Measurements from ENCODE around the gene BCR. TPM values are rescaled to one million over a fixed set of nuclear protein-coding genes. Genes with fewer than 3 reads are reported as not detected.

Gene BCR
- total RNA-seq, 1 experiment from 2014 or later, result 77.0 TPM

DNA sequence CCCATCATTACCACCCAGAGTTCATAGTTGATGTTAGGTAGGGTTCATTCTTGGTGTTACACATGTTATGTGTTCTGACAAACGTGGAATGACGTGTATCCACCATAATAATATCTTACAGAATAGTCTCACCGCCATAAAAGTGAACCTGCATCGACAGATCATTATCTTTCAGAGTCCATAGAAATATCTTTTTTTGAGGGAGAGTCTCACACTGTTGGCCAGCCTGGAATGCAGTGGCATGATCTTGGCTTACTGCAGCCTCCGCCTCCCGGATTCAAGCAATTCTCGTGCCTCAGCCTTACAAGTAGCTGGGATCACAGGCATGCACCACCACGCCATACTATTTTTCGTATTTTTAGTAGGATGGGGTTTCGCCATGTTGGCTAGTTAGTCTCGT, 113.9 kb downstream of the BCR start:
- Histone ChIP-seq H2BK12ac (ENCODE audit: insufficient read length, low read depth, low read length) (no peak overlapping the region), H3K27ac (ENCODE audit: insufficient read length, low read depth, low read length) (no peak overlapping the region), H2BK120ac (ENCODE audit: low read depth, low read length, poor library complexity, severe bottlenecking) (no peak overlapping the region), H2BK20ac (ENCODE audit: low read depth, low read length, poor library complexity, severe bottlenecking) (no peak overlapping the region), H4K5ac (ENCODE audit: insufficient read length, low read depth, low read length) (no peak overlapping the region), H3K79me2 (ENCODE audit: insufficient read depth, low read length) (no peaks in the 10 kb centered on the region), H3K4me2 (ENCODE audit: insufficient read depth, insufficient read length, low read length) (no peak overlapping the region), H4K91ac (ENCODE audit: insufficient read length, low read depth, low read length) (no peak overlapping the region), H3K9ac (ENCODE audit: extremely low read depth, insufficient read length, low read length) (no peak overlapping the region), H3K27me3 (ENCODE audit: insufficient read depth, low read length) (no peaks in the 10 kb centered on the region), H3K9me3 (ENCODE audit: control insufficient read depth, low read depth, low read length) (no peaks in the 10 kb centered on the region), H3K79me1 (ENCODE audit: insufficient read depth, low read depth, low read length, poor library complexity, severe bottlenecking) (no peaks in the 10 kb centered on the region), H3K4ac (ENCODE audit: low read depth, low read length) (no peak overlapping the region), H4K8ac (replicated peaks; ENCODE audit: insufficient read length, low read depth, low read length) (no peak overlapping the region), H2AFZ (ENCODE audit: low read length) (no peak overlapping the region), H2BK5ac (ENCODE audit: insufficient read length, low read length) (no peak overlapping the region), H3K23ac (ENCODE audit: insufficient read length, low read depth, low read length) (no peak overlapping the region), H2AK5ac (ENCODE audit: insufficient read length, low read length) (no peak overlapping the region), H3K4me1 (ENCODE audit: insufficient read depth, low read length) (no peaks in the 10 kb centered on the region), H3K14ac (ENCODE audit: insufficient read depth, low read length) (no peak overlapping the region), H3K18ac (ENCODE audit: insufficient read length, low read depth, low read length) (no peak overlapping the region), H3T11ph (ENCODE audit: low read length) (no peak overlapping the region), H4K20me1 (ENCODE audit: control insufficient read depth, insufficient read depth, insufficient read length) (no peaks in the 10 kb centered on the region), H3K56ac (ENCODE audit: insufficient read length, low read depth, low read length) (no peak overlapping the region), H3K23me2 (ENCODE audit: insufficient read length, low read depth, low read length, poor library complexity, severe bottlenecking) (no peaks in the 10 kb centered on the region), H2BK15ac (ENCODE audit: low read depth, low read length) (no peak overlapping the region)
- no peak overlapping the region for H3K4me3 Mint-ChIP-seq
- no peak overlapping the region for H3K27ac Mint-ChIP-seq
- peaks cover 61 to 94% (median 87%) of the 10 kb centered on the region in 3 experiments for H3K36me3 Mint-ChIP-seq (ENCODE audit: insufficient read depth in 1 of 3, low read depth in 3 of 3)
- H3K9me3 Mint-ChIP-seq, result no peaks in the 10 kb centered on the region
- no CpG with 5 or more reads among the region's 11 CpGs for WGBS (ENCODE audit: extremely low coverage, insufficient read length, low lambda C conversion rate)
- no peaks in the 10 kb centered on the region for H3K27me3 Mint-ChIP-seq (ENCODE audit: low read depth)
- no peak for DNase-seq
- H3K4me1 Mint-ChIP-seq, result no peaks in the 10 kb centered on the region
- TF ChIP-seq, protein P1, sequence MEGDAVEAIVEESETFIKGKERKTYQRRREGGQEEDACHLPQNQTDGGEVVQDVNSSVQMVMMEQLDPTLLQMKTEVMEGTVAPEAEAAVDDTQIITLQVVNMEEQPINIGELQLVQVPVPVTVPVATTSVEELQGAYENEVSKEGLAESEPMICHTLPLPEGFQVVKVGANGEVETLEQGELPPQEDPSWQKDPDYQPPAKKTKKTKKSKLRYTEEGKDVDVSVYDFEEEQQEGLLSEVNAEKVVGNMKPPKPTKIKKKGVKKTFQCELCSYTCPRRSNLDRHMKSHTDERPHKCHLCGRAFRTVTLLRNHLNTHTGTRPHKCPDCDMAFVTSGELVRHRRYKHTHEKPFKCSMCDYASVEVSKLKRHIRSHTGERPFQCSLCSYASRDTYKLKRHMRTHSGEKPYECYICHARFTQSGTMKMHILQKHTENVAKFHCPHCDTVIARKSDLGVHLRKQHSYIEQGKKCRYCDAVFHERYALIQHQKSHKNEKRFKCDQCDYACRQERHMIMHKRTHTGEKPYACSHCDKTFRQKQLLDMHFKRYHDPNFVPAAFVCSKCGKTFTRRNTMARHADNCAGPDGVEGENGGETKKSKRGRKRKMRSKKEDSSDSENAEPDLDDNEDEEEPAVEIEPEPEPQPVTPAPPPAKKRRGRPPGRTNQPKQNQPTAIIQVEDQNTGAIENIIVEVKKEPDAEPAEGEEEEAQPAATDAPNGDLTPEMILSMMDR (conservative IDR thresholded peaks at IDR 0.05), result no peak
